H54 (cell line): ENCODE data around the gene ARAF.
A peak's percentile ranks its signal among the peaks of the same experiment; 100 is the strongest.
"Not testable (repeated sequence)": the region's sequence is repeated elsewhere in the genome, so short reads cannot be mapped to it uniquely, and the experiment has no call there.

Experiments used
- DNase-seq: peaks from one replicate; pipeline ENCODE4 v3.0.0; 2011; ENCODE audit warnings: low spot score, mixed read lengths; ENCODE audit not compliant: insufficient read length
- FAIRE-seq: peaks from 3 replicates; lab custom pipeline; 2011; peaks lifted over from hg19 to GRCh38; lab: Jason Lieb, UNC
- POLR2A ChIP-seq: IDR thresholded peaks from 2 replicates; pipeline ENCODE4 v1.6.1; 2011; ENCODE audit warnings: low read depth, mild to moderate bottlenecking, low read length

Gene ARAF

DNA sequence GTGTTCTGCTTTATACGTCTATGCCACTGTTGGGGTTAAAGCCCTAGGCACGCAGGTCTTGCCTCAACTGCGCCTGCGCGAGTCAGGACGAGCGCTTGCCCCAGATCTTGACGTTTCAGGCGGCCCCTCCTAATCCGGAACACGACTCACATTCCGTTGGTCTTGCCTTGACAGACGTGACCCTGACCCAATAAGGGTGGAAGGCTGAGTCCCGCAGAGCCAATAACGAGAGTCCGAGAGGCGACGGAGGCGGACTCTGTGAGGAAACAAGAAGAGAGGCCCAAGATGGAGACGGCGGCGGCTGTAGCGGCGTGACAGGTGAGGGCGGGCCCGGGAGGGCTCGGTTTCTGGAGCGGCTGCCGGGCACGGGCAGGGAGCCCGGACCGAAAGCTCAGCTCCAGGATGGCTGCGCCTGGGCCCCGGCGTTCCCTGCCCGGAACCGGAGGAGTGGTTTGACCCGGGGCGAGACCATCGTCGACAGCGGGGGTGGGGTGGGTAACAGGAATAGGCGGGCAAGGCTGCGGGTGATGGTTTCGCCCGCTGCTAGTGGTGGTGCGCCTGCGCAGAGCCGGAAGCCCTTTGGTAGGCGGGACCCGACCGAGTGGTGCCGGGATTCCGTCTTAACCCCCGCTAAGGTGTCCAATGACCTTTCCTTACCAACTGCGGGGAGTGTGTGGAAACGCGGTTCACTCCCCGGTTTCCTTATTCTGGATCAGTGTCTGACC, at the start of gene ARAF:
TSS of gene ARAF (plus strand) at position 272 of the 725 bp plus-strand sequence. CDS start 1,763 bp downstream, outside the sequence.
- DNase-seq (peak; percentile 53), FAIRE-seq (no peak)
- TF ChIP-seq POLR2A, result no peak; the same call in 1 of the 2 replicates

- not testable (repeated sequence) for DNase-seq, FAIRE-seq
Observed at GRCh38 chrX:47512383-47512782, 48.6 kb upstream of the ARAF start.

- not testable (repeated sequence) for FAIRE-seq, DNase-seq
Observed at GRCh38 chrX:47513034-47513965, 47.7 kb upstream of the ARAF start.

DNA sequence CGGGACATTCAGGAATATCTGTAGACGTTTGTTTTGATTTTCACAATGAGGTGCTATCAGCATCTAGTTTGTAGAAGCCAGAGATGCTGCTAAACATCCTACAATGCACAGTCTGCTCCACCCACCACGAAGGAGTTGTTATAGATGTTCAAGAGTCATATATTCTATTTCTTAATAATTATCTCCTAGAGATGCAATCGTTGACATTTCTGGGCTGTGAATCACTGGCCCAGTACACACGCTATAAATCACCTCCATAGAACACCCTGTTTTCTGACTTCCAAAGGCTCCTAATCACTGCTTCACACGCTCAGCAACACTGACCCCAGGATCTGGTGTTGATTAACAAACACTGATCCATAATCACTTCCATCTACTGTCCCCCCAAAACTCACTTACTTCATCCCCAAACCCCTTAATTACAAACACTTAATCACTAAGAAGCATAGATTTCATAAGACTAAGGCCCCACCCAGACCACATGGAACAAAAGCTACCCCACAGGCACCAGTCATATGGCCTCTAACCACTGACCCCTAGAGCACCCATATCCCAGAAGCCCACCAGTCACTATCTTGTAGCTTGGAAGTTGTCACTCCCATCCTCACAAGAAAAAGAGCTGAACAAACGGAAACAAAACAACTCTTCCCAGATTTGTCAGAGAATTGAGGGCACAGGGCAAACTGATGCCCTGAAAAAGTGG, 46.3 kb upstream of the ARAF start:
- no peak for DNase-seq
- no peak for FAIRE-seq
- no peak for TF ChIP-seq POLR2A

DNA sequence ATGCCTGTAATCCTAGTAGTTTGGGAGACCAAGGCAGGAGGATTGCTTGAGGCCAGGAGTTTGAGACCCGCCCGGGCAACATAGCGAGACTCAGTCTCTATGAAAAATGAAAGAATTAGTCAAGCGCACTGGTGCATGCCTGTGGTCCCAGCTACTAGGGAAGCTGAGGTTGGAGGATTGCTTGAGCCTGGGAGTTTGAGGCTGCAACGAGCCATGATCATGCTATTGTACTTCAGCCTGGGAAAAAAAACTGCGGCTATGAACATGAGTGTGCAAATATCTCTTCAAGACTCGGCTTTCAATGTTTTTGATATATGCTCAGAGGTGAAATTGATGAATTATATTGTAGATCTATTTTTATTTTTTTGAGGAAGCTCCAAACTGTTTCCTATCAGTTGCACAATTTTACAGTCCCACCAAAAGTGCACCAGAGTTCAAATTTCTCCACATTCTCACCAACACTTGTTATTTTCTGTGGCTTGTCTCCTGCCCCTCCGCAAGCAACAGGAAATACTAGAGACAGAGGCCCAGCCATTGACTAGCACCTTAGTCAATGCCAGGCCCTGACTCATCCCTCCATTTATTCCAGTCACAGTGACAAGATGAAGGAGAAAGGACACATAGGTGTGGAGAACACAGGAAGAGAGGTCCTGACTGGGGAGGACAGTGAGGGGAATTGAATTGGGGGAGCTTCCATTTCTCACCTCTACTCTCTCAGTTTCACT, 44.9 kb upstream of the ARAF start:
- no peak for DNase-seq
- TF ChIP-seq POLR2A, result no peak
- no peak for FAIRE-seq

GRCh38 chrX:47518144-47518543, 42.9 kb upstream of the ARAF start:
- no peak for FAIRE-seq
- TF ChIP-seq POLR2A, result no peak
- no peak for DNase-seq

GRCh38 chrX:47523297-47523696, 37.7 kb upstream of the ARAF start:
- TF ChIP-seq POLR2A, result 0 out of 2 replicates have a peak, but pooled peaks have one; percentile 23
- DNase-seq (peak; percentile 44), FAIRE-seq (no peak)

GRCh38 chrX:47523713-47524166, 37.3 kb upstream of the ARAF start:
- FAIRE-seq (no peak), DNase-seq (no peak)

DNA sequence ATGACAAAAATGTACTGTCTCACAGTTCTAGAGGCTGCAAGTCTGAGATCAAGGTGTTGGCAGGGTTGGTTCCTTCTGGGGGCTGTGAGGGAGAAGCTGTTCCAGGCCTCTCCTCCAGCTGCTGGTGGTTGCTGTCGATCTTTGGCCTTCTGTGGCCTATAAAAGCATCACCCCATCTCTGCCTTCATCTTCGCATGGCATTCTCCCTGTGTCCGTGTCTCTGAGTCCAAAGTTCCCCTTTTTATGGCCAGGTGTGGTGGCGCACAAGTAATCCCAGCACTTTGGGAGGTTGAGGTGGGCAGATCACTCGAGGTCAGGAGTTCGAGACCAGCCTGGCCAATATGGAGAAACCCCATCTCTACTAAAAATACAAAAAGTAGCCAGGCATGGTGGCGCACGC, 31.5 kb upstream of the ARAF start:
- no peak for FAIRE-seq
- TF ChIP-seq POLR2A, result no peak
- no peak for DNase-seq

More at GRCh38 chrX:47523713-47524166, 37.3 kb upstream of the ARAF start:
- no peak for TF ChIP-seq POLR2A

DNA sequence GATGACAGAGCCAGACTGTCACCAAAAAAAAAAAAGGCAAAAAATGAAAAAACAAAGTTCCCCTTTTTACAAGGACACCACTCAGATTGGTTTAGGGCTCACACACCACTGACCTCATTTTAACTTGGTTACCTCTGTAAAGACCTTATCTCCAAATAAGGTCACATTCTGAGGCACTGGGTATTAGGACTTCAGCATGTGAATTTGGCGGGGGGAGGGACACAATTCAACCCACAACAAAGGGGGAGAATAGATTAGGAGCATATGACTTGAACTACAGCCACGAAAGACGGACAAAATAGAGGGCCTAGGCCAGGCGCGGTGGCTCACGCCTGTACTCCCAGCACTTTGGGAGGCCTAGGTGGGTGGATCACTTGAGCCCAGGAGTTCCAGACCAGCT, 31.0 kb upstream of the ARAF start:
- DNase-seq, result no peak
- no peak for FAIRE-seq
- TF ChIP-seq POLR2A, result no peak

DNA sequence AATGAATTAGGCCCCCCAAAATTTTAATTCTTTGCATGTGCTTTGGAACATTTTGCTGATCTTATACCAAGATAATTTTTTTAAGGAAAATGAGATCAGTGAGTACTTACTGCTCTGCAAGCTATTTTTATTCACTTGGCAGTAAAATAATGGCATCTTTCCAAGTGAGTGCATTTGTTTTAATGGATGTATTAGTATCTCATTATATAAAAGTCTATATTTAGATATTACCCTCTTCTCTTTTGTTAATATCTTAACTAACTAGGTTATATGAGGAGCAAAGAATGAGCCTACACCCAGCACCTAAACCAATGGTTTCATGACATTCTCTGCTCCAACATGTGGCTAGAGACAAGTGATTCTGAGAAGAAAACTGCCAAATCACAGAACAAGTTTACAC, 21.1 kb upstream of the ARAF start:
- TF ChIP-seq POLR2A, result no peak
- DNase-seq (no peak), FAIRE-seq (no peak)

GRCh38 chrX:47540754-47541538, 20.1 kb upstream of the ARAF start:
- FAIRE-seq (peak; percentile 27), DNase-seq (peak; percentile 55)
- TF ChIP-seq POLR2A, result no peak
